Erythroblast (primary cell): ENCODE data around the gene LAMA4.
"Not testable (repeated sequence)": the region's sequence is repeated elsewhere in the genome, so short reads cannot be mapped to it uniquely, and the experiment has no call there.

Experiments used
- DNase-seq, 2 experiments: peaks; one replicate each; lab custom pipeline; 2025; lab: John Stamatoyannopoulos, UW
- GATA1 ChIP-seq: IDR thresholded peaks from 2 replicates; pipeline ENCODE4 v1.6.1; 2011; ENCODE audit warnings: low read depth, mild to moderate bottlenecking, control low read depth, low read length, moderate library complexity
- POLR2A ChIP-seq: IDR thresholded peaks from 2 replicates; pipeline ENCODE4 v1.6.1; 2011; ENCODE audit warnings: mild to moderate bottlenecking, low read length

LAMA4 gene

DNA sequence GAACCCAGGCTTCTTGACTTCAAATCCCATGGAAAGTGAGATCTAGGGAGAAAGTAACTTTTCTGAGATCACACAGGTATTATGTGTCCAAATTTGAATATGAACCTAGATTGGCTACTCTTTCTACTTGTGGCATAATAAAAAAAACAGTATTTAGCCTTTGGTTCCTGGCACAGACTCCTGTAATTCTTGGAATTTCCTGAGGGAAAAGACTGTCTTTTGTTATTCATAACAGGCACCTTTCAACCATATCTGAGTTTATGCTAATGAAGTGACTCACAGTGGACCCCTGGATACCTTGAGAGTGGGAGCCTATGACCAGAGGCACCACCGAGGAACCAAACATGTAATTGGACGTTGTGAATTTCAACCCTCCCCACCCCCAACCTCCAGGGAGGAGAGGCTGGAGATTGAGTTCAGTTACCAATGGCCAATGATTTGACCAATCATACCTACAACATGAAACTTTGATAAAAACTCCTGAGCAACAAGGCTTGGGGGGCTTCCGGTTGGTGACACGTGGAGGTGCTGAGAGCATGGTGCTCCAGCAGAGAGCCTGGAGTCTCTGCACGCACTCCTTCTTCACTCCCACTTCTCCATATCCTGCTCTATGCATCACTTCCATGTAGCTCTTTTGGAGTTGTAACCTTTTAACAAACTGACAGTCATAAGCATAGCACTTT, 48.8 kb downstream of the LAMA4 start:
- TF ChIP-seq POLR2A = no peak
- no peak for DNase-seq

DNA sequence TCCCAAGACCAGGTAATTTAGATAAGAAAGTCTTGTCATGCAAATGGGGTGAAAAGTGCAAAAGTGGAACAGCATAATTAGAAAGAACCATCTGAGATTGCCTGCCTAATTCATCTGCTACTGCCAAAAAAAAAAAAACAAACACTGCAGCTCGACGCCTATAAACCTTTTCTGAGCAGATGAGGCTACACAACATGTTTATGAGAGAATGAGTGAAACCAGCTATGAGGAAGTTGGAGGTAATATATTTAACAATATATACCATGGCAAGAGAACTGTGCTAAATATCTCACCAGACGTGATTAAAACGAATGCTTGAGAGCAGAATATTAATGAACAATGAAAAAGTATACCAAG, 50.0 kb downstream of the LAMA4 start:
- TF ChIP-seq GATA1 (no peak), POLR2A (no peak)
- DNase-seq = no peak

DNA sequence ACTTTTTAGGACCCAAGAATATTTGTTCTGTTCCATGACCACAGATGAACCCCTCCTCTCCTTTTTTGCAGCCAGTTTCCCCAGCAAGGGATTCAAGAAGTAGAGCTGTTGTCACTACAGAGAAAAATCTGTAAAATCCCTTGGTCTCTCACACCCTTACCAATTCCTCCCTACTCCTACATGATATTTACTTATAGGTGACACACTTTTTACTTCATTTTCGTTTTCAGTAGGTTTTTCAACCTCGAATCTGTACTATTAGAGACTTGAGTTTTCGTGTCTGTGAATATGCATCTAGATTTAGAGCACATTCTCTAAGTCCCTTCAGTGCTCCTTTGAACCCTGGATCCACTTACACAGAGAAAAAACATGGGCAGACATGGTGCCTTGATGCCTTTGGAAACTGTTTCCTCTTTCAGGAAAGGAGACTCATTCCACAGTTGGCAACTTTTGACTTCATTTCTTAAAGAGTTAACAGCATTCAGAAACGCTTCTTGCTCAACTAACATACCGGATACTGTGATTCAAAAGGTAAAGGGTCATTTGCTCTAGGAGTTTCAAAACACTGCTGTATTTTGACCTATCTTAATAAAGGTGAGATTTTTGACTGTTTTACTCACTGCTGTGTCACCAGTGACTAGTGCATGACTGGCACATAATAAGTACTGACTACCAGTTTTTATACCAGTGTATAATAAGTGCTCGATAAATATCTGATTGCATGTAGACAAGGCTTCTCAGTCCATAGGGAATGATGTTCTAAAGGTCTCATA, 50.6 kb downstream of the LAMA4 start:
- DNase-seq = no peak

DNA sequence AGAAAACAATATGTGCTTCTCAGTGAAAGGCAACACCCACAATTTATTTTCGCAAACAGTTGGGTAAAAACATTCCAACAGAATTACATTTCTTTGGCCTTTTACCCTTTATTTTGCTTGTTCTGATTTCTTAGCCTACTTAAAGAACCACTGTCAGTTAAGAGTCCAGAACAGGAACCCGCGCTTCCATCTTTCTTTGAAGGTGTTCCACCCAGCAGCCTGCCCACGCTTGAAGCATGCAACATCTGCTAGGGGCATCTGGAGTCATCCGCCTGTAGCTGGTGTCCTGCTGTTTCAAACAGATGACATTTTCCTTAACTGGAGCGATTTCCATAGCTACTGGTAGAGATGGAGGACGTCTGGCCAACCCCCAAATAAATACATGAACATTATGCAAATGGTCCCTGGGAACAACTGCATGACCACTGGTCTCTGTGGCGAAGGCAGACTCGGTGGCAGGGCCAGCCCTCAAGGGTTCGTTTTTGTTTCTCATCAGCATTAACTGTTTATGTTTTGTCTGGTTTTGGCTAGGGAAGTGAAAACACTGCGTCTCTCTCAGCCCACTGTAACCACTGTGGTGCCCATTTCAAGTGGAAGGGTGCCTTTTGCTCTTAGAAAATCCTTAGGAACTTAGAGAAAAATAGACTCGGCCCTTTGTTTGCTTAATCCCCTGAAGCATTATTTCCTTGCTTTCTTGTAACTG, 51.6 kb downstream of the LAMA4 start:
- TF ChIP-seq POLR2A (no peak), GATA1 (no peak)

More for the DNA sequence above, 50.6 kb downstream of the LAMA4 start:
- no peak for TF ChIP-seq GATA1
- TF ChIP-seq POLR2A = no peak

DNA sequence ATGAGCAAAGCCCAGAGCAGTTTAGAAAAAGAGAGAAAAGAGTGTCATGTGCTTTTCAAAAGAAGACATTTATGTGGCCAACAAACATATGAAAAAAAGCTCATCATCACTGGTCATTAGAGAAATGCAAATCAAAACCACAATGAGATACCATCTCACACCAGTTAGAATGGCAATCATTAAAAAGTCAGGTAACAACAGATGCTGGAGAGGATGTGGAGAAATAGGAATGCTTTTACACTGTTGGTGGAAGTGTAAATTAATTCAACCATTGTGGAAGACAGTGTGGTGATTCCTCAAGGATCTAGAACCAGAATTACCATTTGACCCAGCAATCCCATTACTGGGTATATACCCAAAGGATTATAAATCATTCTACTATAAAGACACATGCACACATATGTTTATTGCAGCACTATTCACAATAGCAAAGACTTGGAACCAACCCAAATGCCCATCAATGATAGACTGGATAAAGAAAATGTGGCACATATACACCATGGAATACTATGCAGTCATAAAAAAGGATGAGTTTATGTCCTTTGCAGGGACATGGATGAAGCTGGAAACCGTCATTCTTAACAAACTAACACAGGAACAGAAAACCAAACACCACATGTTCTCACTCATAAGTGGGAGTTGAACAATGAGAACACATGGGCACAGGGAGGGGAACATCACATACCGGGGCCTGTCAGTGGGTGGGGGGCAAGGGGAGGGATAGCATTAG, 54.0 kb downstream of the LAMA4 start:
- DNase-seq = not testable (repeated sequence)

More for the DNA sequence above, 51.6 kb downstream of the LAMA4 start:
- no peak for DNase-seq

DNA sequence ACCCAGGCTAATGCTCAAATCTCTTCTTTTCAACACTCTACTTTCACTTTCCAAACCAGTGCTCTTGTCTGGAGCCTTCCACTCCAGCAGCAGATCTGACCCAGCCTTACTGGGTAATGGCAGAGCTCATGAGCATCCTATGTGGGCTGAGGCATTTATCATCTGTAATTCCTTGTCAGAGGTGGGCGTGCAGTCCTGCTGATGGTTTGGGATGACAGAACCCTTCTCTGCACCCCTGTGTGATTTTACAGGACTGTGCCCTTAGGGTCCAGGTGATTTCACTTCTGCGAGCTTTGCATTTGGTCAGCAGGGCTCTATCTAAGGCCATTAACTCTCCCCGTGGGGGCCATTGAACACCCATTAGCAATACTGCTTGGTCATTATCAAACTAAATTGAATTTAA, 55.4 kb downstream of the LAMA4 start:
- TF ChIP-seq POLR2A = no peak
- no peak for DNase-seq

DNA sequence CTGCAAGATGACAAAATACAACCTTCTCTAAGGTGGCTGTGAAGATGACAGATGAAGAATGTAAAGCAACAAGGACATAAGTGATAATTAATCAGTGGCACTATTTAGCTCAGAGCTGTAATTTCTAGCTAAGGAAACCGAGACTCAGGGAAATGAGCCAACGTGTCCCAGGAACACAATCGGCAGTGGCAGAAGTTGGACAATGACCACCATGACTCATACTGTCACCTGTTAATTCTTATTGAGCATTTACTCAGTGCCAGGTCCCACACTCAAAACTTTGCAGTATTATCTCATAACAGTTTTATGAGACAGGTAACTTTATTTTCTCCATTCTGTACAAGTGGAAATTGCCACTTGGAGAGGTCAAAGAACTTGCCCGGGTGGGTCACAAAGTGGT, 55.8 kb downstream of the LAMA4 start:
- TF ChIP-seq POLR2A = no peak
- TF ChIP-seq GATA1 = no peak
- DNase-seq = no peak

DNA sequence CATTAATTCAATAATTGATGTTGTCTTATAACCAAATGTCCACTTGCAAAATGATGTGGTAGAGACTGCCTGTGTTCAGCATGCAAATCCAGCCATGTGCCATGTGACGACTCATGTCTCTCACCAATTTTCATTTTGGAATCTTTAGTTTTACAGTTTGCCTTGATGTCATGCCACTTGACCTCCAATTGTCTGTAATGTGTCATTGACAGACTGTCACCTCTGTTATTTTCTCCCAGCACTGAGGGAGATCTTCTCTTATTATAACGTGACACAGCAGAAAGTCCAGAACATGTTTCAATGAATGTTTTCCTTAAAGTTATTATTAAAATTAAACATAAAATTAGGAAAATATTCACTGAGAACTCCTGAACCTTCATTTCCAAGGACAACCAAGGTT, 56.7 kb downstream of the LAMA4 start:
- TF ChIP-seq GATA1 = no peak
- TF ChIP-seq POLR2A = no peak
- no peak for DNase-seq

DNA sequence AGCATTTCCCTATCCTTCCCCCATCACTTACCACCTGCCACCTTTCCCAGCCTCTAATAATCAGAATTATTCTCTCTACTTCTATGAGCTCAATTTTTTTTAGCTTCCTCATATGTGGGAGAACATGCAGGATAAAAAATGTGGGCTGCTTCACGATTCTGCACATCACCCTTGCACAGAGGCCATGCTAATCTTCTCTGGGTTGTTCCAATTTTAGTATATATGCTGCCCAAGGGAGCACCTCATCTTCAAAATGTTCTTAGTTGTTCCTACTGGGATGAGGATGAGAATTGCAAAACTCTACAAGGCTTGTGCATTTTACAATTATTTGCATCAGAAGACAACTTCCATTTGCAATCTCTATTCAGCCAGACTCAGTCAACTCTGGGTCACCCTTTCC, 58.1 kb downstream of the LAMA4 start:
- DNase-seq = no peak
- TF ChIP-seq GATA1 (no peak), POLR2A (no peak)

DNA sequence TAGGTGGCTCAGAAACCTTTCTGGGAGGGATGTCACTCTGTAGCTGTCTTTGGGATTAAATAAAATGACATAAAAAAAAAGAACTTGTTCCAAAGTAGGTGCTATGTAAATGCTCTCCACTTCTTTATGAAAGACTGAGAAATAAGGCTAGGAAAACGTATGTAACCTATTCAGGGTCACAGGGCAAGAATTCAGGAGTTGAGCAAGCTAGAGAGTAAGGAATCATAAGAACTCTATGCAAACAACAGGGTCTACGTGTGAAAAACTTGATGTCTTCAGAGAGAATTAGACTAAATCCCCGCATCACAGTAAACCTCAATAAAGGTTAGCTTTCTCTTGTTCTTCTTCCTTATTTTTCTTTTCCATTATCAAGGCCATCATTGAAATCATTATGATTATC, 59.2 kb downstream of the LAMA4 start:
- DNase-seq = no peak
- no peak for TF ChIP-seq GATA1
- TF ChIP-seq POLR2A = no peak

DNA sequence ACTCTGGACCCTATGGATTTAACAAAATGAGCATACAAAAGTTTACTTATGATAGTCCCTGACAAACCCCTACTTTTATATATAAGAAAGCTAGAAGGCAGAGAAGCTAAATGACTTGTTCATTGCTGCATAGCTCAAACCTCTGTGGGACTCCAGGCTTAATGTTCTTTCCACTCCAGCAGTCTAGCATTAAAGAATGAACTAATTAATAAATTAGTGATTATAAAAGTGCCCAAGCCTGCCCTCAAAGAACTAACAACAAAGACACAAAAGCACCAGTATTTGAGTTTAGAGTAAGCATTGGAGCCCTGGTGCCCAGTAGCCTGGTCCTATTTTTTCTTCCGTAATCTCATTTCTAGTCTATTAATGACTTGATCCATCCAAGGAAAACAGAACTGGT, 59.9 kb downstream of the LAMA4 start:
- no peak for TF ChIP-seq GATA1
- TF ChIP-seq POLR2A = no peak
- DNase-seq = no peak

DNA sequence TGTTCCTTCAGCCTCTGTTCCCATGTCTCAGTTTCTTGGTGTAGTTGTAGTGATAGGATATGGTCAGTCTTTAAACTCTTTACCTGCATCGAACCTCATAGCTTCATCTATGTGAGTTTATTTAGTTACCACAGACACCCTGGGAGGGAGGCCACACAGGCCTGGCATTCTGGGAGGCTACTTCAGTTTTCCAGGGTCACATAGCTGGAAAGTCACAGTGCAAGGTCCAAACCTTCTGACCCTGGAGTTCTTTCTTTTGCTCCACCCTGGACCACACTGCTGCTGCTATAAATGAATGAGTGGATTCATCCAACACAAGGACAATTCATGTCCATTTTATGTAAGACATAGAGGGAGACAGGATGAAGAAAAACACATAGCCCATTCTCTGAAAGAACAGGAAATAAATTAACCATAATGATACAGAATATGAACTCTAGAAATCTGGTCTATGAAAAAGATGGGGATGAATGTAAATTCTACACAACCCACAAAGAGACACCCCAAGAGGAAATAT, 60.8 kb downstream of the LAMA4 start:
- no peak for TF ChIP-seq GATA1
- TF ChIP-seq POLR2A = no peak
- no peak for DNase-seq

DNA sequence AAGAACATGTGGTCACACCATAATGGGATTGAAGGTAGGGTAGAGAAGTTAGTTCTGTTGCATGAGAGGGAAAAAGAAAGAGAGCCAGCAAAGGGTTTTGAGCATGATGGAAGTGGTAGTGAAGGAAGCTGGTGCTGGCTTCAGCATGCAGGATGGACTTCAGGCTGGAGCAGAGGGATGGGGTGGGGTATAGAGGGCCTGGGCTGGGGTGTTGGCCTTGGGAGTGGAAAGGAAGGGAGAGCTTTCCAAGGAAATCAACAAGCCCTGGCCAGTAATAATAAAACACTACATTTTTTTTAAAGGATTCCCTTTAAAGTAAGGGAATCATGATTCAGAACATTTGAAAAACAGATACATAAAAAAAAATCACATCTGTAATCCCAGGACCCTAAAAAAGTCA, 61.2 kb downstream of the LAMA4 start:
- TF ChIP-seq GATA1 = no peak
- no peak for TF ChIP-seq POLR2A
- DNase-seq = no peak

DNA sequence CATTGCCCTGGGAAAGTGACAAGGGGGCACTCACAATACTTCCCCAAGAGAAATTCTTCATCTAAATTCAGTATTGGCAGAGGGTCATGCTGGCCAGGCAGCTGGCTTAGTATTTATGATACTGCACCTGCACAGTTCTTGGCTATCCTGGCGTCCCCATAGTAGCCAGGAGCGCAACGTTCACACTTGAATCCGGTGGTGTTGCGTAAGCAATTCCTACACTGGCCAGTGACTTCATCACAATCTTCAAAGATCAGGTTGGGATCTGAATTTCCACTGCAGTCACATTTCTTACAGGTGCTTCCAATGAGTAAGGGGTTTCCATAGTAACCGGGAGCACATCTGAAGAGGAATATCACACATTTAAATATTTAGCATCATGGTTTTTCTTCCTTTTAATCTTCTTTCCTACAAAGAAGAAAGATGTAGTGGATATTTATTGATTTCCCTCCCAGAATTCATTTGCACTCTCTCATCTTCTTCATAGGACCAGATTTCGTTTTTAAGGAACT, 62.8 kb downstream of the LAMA4 start:
- TF ChIP-seq POLR2A (no peak), GATA1 (no peak)
- DNase-seq = no peak
